Spinal cord (tissue), 10 donors: Measurements from ENCODE around the gene KIF13A. TPM values are rescaled to one million over a fixed set of nuclear protein-coding genes. Genes with fewer than 3 reads are reported as not detected.

ENCODE experiments used
- DNase-seq, 6 donors: peaks; one replicate each; pipeline versions ENCODE4 v3.0.0 to v3.0.0-alpha.2; 2013 to 2015; ENCODE audit warnings: low spot score in 6 of 6, low read depth in 4 of 6
- H3K27ac ChIP-seq: one replicate; pipeline ENCODE4 v1.5.1; 2013; ENCODE audit warnings: low read depth, low read length, control low read depth
- H3K27me3 ChIP-seq: one replicate; pipeline ENCODE4 v1.6.1; 2013; ENCODE audit warnings: low read length; ENCODE audit not compliant: control insufficient read depth, insufficient read depth
- H3K36me3 ChIP-seq: one replicate; pipeline ENCODE4 v1.6.1; 2013; ENCODE audit warnings: low read length; ENCODE audit not compliant: control insufficient read depth, insufficient read depth
- H3K4me1 ChIP-seq: one replicate; pipeline ENCODE4 v1.6.1; 2013; ENCODE audit warnings: low read length; ENCODE audit not compliant: control insufficient read depth, insufficient read depth
- H3K4me3 ChIP-seq: one replicate; pipeline ENCODE4 v1.5.1; 2013; ENCODE audit warnings: low read depth, low read length, control low read depth
- H3K9me3 ChIP-seq: one replicate; pipeline ENCODE4 v1.6.1; 2013; ENCODE audit warnings: low read length; ENCODE audit not compliant: control insufficient read depth, insufficient read depth
- WGBS: methylation state at CpG from one replicate; pipeline ENCODE4 v1.1.5; 2013; ENCODE audit warnings: missing lambda C conversion rate; ENCODE audit not compliant: insufficient coverage; 5-methylcytosine and 5-hydroxymethylcytosine counted together
- long read RNA-seq, 4 donors: transcript quantifications; one replicate each; lab custom pipeline, GENCODE V29; 2026
- polyA plus RNA-seq, 2 donors: library from polyadenylated mRNA; unstranded; fragments of 120-200 nt; gene quantifications; one replicate each; pipeline ENCODE4 v1.2.1, GENCODE V29; 2013; ENCODE audit not compliant: insufficient read length in 2 of 2
- total RNA-seq, 2 donors: library from RNA; depleted of rRNA in 1 of 2; stranded (reverse); fragments of 120-200 nt in 1 of 2; fragments of >200 nt in 1 of 2; gene quantifications; one replicate each; pipeline versions ENCODE4 v1.2.3 to v1.2.4, GENCODE V29; 2013 to 2014
- donor health status: healthy.

KIF13A gene
- total RNA-seq (10 to 100 TPM; 47.8 to 50.8 TPM), polyA plus RNA-seq (10 to 100 TPM; 30.5 to 34.7 TPM)
- long read RNA-seq, donor 1, partial matches to known transcripts: 0 of 1 reads
- long read RNA-seq, donor 1, other reads (novel, unspliced or antisense): 0 of 1 reads
- long read RNA-seq, donor 2, partial matches to known transcripts: 0 of 2 reads
- long read RNA-seq, donor 2, other reads (novel, unspliced or antisense): 0 of 2 reads
- long read RNA-seq, donor 3: 0 reads
- long read RNA-seq, donor 4, partial matches to known transcripts: 0 of 3 reads
- long read RNA-seq, donor 4, other reads (novel, unspliced or antisense): 0 of 3 reads

DNA sequence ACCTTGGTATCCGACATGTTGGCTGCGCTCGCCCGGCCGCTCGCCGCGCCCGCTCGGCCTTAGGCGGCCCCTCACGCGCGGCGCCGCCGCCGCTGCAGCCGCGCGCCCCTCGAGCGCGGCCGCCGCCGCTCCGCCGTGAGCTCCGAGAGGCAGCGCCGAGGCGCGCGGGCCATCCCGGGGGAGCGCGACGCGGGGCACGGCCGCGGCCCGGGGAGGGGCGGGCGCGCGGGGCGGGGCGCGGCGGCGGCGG is at the start of gene KIF13A:
KIF13A (minus strand) TSS at position 189 of the 250 bp plus-strand sequence; CDS start at position 17, 172 bp downstream.
- no peaks in the 10 kb centered on the region for H3K27me3 ChIP-seq
- 0% methylated on average over 53 of the region's 54 CpGs for WGBS
- peaks cover 10% of the 10 kb centered on the region for H3K4me1 ChIP-seq
- H3K9me3 ChIP-seq: no peaks in the 10 kb centered on the region
- H3K36me3 ChIP-seq: peaks cover 5% of the 10 kb centered on the region
- peak in 2 of 6 donors; percentile 21 to 22 for DNase-seq
- H3K4me3 ChIP-seq: peak within 1 kb of the TSS; percentile 80
- H3K27ac ChIP-seq: peak within 1 kb of the TSS; percentile 93

- no peak overlapping the region for H3K27ac ChIP-seq
- no peaks in the 10 kb centered on the region for H3K36me3 ChIP-seq
- H3K9me3 ChIP-seq: no peaks in the 10 kb centered on the region
- H3K4me1 ChIP-seq: no peaks in the 10 kb centered on the region
- no peaks in the 10 kb centered on the region for H3K27me3 ChIP-seq
- 94% methylated on average over 4 of the region's 4 CpGs for WGBS
- no peak for DNase-seq
- H3K4me3 ChIP-seq: no peak overlapping the region
Measured at GRCh38 chr6:18036781-18037180, 49.3 kb upstream of the KIF13A start.

- Histone ChIP-seq H3K27ac (no peak overlapping the region), H3K4me3 (no peak overlapping the region), H3K4me1 (no peaks in the 10 kb centered on the region), H3K27me3 (no peaks in the 10 kb centered on the region), H3K9me3 (no peaks in the 10 kb centered on the region), H3K36me3 (no peaks in the 10 kb centered on the region)
- no peak for DNase-seq
- WGBS: 71% methylated on average over 10 of the region's 13 CpGs
Measured at GRCh38 chr6:18035330-18035854, 48.0 kb upstream of the KIF13A start.

DNA sequence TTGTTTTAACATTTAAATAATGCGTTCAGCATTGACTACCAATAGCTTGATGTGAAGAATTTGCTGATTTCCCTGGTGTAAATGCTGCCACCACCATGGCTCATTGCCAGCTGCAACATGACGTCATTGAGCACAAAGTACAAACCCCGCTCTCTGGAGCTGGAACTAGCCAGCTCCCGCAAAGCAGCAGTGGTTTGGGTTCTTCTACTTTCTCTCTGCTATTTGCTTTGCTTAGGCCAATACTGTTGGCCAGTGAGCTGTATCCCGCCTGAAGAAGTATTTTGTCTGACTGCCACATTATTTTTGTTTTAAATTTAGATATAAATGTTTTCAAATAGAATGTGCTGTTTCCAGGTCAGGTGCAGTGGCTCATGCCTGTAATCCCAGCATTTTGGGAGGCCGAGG is 47.4 kb upstream of the KIF13A start:
- H3K36me3 ChIP-seq: no peaks in the 10 kb centered on the region
- no peak for DNase-seq
- 70% methylated on average over 3 of the region's 6 CpGs for WGBS
- H3K27me3 ChIP-seq: no peaks in the 10 kb centered on the region
- no peak overlapping the region for H3K4me3 ChIP-seq
- H3K27ac ChIP-seq: no peak overlapping the region
- H3K9me3 ChIP-seq: no peaks in the 10 kb centered on the region
- H3K4me1 ChIP-seq: no peaks in the 10 kb centered on the region

DNA sequence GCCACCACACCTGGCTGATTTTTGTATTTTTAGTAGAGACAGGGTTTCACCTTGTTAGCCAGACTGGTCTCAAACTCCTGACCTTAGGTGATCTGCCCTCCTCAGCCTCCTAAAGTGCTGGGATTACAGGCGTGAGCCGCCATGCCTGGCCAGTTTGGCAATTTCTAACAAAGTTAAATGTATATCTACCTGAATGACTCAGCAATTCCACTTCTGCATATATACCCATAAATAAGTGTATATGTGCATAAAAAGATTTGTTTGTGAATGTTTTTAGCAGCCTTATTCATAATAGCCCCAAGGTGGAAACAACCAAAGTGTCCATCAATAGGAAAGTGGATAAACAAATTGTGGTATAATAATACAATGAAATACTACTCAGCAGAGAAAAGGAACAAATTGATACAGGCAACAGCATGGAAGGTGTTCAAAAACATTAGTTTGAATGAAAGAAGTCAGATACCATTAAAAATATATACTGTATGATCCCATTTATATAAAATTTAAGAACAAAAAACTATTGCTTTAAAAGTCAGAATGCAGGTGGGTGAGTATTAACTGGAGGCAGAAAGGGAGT is 44.3 kb upstream of the KIF13A start:
- Histone ChIP-seq H3K27ac (no peak overlapping the region), H3K9me3 (no peaks in the 10 kb centered on the region), H3K4me1 (no peaks in the 10 kb centered on the region), H3K27me3 (no peaks in the 10 kb centered on the region), H3K4me3 (no peak overlapping the region), H3K36me3 (no peaks in the 10 kb centered on the region)
- 100% methylated on average over 1 of the region's 2 CpGs for WGBS
- DNase-seq: no peak

DNA sequence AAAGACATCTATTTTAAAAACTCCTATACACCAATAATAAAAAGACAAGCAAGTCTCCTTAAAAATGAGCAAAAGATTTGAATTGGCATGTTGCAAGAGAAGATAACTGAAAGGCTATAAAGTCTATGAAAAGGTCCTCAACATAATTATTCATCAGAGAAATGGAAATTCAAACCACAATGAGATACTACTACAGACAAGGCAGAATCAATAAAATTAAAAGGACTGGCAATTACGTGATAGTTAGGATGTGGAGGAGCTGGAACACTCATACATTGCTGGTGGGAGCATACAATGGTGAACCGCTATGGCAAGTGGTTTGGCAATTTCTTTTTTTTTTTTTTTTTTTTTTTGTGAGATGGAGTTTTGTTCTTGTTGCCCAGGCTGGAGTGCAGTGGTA is 43.8 kb upstream of the KIF13A start:
- no CpG with 5 or more reads among the region's 2 CpGs for WGBS
- H3K9me3 ChIP-seq: no peaks in the 10 kb centered on the region
- H3K36me3 ChIP-seq: no peaks in the 10 kb centered on the region
- no peaks in the 10 kb centered on the region for H3K4me1 ChIP-seq
- no peak overlapping the region for H3K27ac ChIP-seq
- DNase-seq: no peak
- H3K27me3 ChIP-seq: no peaks in the 10 kb centered on the region
- H3K4me3 ChIP-seq: no peak overlapping the region

DNA sequence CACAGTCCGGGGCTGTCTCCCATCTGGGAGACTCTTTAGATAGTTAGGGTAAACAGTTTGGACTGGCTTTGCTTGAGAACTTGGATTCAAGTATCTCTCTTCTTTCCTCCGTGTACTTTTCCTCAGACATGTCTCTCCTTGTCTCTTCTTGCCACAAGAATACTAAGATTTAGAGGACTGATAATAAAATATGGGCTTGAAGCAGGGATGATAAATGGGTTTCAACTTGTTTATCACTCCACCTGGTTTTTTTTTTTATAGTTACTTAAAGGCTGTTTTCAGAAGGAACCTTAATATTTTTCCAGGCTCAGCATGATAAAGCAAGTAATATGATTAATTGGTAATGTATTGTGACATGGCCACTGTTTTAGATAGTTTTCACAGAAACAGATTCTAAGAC is 40.9 kb upstream of the KIF13A start:
- H3K27ac ChIP-seq: no peak overlapping the region
- no peaks in the 10 kb centered on the region for H3K9me3 ChIP-seq
- no peaks in the 10 kb centered on the region for H3K36me3 ChIP-seq
- DNase-seq: no peak
- WGBS: no CpG with 5 or more reads among the region's 2 CpGs
- no peak overlapping the region for H3K4me3 ChIP-seq
- no peaks in the 10 kb centered on the region for H3K4me1 ChIP-seq
- H3K27me3 ChIP-seq: no peaks in the 10 kb centered on the region

GRCh38 chr6:18025596-18025995 is 38.2 kb upstream of the KIF13A start:
- Histone ChIP-seq H3K4me1 (peaks cover 7% of the 10 kb centered on the region), H3K9me3 (no peaks in the 10 kb centered on the region), H3K27ac (no peak overlapping the region), H3K27me3 (no peaks in the 10 kb centered on the region), H3K4me3 (no peak overlapping the region), H3K36me3 (no peaks in the 10 kb centered on the region)
- WGBS: 100% methylated on average over 5 of the region's 6 CpGs
- DNase-seq: no peak

DNA sequence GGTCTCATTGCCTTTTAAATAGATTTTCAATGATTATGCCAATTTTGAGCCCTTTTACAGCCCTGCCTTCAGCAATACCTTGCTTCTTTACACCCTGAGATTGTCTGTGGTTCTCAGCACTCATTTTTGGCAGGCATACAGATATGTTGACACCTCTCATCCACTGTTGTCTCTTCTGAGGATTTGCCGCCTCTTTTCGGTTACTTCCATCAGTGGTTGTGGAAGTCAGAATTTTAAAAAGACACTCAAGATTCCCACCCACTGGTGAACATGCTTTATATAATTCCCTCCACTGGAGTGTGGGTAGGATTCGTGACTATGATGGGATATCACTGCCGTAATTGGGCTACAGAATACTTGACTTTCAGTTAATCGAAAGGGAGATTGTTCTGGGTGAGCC is 37.4 kb upstream of the KIF13A start:
- Histone ChIP-seq H3K36me3 (no peaks in the 10 kb centered on the region), H3K9me3 (no peaks in the 10 kb centered on the region), H3K27me3 (no peaks in the 10 kb centered on the region), H3K4me1 (peaks cover 9% of the 10 kb centered on the region), H3K4me3 (no peak overlapping the region), H3K27ac (no peak overlapping the region)
- 100% methylated on average over 3 of the region's 5 CpGs for WGBS
- DNase-seq: no peak

- Histone ChIP-seq H3K36me3 (no peaks in the 10 kb centered on the region), H3K27me3 (no peaks in the 10 kb centered on the region), H3K4me1 (peaks cover 14% of the 10 kb centered on the region), H3K27ac (no peak overlapping the region), H3K4me3 (no peak overlapping the region), H3K9me3 (no peaks in the 10 kb centered on the region)
- WGBS: 100% methylated on average over 1 of the region's 4 CpGs
- DNase-seq: peak in 1 of 6 donors; percentile 20
Measured at GRCh38 chr6:18023891-18024290, 36.5 kb upstream of the KIF13A start.
